NOMO-1 (cell line): ENCODE data around the gene LCN1.

Experiments used
- DNase-seq, 2 experiments: peaks; one replicate each; lab custom pipeline; 2025; ENCODE audit not compliant: unreplicated experiment in 2 of 2; lab: John Stamatoyannopoulos, UW

The LCN1 gene

DNA sequence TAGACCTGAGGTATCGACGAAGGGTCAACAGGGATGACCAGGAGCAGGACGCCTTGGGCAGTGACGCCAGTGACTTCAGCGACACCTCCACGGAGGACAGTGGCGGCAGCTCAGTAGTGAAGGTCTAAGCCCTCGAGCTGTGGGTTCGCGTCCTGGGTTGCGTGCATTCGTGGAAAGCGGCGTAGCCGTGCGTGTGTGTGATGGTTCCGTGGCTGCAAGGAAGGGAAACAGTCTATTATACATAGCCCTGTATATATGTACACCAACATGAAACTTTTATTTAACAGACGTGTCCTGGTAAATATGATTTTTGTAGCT lies 33.3 kb upstream of the LCN1 start:
- DNase-seq: no peak

DNA sequence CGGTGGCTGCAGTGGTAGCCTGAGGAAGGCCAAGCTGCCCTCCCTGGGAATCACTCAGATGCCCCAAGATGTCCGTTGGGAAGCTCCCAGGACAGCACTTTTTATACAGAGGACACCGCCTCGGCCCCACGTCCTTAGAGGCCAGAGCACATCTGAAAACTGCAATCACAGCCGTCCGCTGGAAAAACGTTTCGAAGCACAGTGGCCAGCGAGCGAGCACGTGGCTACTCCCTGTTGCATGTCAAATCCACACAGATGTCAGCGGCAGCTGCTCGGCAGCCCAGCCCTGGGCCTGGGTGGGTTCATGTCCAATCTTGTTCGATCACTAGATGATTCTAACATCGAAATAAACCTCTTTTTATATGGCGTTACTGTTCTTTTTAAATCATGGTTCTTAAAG lies 32.7 kb upstream of the LCN1 start:
- DNase-seq: no peak

GRCh38 chr9:135489188-135489906 lies 31.9 kb upstream of the LCN1 start:
- no peak for DNase-seq

DNA sequence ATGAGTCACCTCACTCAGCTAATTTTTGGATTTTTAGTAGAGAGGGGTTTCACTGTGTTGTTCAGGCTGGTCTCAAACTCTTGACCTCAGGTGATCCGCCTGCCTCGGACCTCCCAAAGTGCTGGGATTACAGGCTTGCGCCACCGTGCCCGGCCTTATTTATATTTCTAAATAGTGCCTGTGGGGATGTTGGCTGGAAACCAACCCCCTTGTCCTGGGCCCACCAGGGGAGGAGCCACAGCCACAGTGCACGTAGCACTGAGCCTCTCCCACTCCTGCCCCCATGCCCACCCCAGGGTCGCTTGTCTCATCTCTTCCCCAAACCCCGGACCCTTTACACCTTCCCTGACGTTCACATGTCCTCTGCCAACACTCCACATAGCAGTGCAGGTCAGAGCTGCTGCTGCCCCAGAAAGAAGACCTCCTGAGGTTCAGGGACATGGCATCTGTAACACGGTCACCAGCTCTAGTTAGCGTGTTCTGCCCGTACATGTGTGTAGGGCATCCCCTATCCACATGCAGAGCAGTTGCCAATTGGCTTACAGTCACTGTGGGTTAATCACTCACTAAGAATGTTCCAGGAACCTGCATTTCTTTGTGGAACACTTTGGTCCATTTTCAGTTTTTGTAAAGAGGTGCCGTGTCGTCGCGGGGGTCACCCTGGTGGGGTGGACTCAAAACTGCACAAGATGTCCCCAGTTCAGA lies 30.9 kb upstream of the LCN1 start:
- DNase-seq: no peak

- no peak for DNase-seq
Measured at GRCh38 chr9:135490980-135491464, 30.2 kb upstream of the LCN1 start.

DNA sequence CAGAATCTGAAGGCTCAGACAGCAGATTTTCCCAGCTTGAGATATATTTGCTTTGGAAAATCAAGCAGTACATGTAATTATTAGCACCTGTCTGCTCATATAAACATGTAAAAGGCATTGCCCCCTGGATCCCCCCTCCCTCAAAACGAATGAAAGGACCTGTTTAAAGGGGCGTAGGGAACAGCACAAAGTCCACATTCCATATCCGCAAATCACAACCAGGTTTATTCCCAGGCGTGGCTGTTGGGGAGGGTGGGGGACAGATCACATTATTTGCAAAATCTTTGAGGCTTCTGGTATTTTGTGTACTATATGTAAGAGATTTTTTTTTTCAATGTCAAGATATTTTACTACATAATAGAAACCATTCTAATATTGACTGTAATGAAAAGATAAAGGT lies 29.5 kb upstream of the LCN1 start:
- DNase-seq: no peak

DNA sequence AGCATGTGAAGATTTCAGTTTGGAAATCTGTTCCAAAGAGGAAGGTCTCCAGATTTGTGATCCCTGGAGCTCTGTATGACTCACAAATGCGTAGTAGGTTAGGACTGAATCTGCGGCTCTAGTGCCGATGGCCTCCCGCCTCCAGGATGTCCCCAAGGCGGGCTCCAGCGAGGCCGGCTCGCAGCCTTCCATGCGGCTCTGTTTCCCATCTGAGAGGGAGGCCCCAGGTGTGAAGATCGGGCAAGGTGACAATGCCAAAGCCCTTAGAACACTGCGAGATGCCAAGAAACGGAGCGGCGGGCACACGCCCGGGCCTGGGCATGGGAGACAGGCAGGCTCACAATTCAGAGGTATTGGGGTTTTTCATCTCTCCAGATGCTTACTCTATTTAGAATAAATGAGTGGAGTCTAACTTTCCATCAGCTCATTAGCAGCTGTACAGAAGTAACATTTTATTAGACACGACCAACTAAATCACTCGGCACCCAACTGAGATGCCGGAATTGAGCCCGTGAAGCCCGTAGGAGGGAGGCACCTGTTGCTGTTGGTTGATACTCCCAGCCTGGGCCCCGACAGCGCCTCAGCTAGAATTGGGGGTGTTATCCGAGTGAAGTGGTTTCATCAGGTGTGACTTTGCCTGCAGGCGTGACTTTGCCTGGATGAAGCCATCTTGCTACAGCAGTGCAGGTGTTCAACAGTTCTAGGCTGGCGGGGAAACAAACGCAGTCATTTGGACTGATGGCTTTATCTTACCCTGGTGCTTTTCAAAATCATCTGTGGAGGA lies 28.2 kb upstream of the LCN1 start:
- no peak for DNase-seq

DNA sequence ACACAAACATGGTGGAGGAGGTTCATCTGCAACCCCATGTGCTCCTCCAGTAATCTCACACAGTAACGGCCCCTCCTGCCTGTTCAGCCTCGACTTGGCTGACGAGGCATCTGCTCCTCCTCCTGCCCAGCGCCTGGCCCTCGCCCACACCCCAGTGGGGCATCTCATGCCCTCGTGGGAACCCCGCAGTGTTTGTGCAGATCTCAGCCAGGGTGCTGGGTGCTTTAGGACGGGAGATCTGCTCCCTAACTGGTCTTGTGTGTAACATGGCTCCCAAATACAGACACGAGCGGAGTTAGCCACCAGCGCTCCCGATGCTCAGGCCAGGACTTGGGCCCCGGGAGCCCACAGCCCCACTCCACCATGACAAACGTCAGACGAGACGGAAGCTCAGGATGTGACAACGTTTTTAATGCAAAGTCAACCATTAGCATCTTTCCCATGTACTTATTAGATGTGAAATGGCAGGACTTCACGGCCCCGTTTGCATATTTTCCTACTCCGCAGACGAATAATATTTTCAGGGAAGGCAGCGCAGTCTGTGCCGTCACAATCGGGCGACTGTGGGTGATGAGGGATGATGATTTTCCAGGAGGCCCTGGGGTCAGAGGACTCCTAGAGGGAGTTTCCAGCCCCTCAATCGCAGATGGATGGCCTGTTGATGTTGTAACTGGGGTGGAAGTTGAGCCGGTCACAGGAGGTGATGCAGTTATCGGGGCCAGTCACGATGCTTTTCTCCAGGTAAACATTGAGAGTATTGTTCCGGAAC lies 26.3 kb upstream of the LCN1 start:
- DNase-seq: no peak

DNA sequence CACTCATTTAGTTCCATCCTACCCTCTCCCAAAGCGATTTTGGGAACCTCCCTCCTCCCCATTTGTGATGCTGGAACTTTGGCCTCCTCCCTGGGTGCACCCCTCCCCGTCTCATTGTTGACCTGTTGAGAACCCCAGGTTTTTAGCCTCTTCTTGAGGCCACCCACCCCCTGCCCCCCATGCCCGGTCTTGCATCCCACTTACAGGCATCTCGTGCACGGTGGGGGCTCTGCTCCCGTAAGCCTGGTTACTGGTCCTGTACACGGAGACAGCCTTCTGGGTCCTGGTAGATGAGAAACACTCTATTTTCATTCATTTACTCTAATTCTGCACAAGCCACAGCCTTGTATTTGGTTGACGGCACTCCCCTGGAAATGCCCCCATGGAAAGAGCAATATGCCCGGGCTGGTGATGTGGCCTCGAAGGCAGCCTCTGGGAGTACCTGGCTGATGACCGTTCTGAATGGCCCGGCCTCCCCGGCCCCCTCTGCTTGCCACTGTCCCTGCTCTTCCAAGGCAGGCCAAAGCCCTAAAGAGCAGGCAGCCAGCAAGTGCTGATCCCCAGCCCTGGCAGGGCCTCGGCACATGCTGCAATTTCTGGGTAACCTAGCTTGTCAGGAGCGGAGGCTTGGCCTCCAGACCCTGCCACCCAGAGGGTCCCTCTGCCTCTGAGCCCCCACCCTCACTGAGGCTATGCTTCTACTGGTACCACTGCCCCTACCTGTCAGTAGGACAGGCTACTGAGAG lies 22.7 kb upstream of the LCN1 start:
- no peak for DNase-seq

- DNase-seq: peak; percentile 78 to 94
Measured at GRCh38 chr9:135499326-135500070, 21.7 kb upstream of the LCN1 start.

- DNase-seq: peak; percentile 62 to 70
Measured at GRCh38 chr9:135500071-135500524, 21.1 kb upstream of the LCN1 start.

DNA sequence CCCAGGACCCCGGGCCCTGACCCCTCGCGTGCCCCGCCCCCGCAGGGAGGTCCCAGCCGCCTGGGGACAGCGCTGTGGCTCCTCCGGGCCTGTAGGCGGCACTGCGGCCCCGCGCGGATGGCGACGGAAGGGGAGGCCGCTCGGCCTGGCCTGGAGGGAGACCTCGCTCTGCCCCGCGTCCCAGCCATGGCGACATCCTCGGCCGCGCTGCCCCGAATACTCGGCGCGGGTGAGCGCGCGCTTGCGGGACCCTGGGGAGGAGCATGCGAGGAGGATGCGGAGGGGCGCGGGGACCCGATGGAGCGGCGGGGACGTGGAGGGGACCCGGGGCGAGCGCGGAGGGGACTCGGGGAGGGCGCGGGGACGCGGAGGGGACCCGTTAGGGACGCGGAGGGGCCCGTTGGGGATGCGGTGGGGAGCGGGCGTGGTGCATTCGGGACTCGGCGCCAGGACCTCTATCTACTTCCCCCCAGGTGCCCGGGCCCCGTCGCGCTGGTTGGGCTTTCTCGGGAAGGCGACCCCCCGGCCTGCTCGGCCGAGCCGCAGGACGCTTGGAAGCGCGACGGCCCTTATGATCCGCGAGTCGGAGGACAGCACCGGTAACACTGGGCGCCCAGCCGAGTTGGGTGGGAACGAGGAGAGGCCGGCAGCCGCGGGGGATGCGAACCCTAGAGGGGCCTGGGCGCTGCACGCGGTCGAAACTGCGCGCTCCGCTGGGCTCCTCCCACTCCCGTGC lies 20.5 kb upstream of the LCN1 start, which contains the start of gene MRPS2:
MRPS2 (plus strand) TSS at position 158 of the 736 bp plus-strand sequence; CDS start at position 187, 29 bp downstream.
- DNase-seq: peak; percentile 90 to 93

DNA sequence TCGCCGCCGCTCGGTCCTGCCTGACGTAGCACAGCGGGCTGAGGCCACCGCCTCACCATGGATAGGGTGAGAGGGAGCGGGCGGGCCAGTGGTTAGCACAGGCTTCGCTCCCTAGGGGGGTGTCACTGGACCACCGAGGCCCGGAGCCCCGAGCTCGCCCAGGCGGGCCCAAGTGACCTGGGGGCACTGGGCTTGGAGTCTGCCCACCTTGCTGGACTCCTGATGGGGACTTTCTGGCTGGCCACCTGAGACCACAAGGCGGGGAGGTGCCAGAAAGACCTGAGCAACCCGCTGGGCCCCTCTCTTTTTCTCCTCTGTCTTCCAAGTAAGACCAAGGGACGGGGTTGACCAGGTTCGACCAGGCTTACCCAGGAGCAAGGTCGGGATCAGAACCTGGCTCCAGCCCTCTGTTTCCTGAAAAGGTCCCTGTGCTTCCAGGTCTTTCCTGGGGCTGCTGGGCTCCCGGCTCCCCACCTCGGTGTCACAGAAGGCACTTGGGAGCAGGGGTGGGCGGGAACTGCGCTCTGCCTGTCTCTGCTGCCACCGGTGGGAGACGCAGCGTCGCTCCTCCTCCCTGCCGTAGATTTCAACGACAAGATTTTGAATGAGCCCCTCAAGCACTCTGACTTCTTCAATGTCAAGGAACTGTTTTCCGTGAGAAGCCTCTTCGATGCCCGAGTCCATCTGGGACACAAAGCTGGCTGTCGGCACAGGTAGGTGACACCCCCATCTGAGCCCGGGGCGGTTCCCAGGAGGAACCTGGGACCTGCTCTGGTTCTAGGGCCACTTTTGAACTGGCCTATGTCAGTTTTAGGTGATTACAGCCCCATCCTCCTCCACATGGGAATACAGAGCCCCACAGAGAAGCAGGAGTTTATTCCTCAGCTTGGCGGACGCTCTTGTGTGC lies 19.7 kb upstream of the LCN1 start:
- no peak for DNase-seq

DNA sequence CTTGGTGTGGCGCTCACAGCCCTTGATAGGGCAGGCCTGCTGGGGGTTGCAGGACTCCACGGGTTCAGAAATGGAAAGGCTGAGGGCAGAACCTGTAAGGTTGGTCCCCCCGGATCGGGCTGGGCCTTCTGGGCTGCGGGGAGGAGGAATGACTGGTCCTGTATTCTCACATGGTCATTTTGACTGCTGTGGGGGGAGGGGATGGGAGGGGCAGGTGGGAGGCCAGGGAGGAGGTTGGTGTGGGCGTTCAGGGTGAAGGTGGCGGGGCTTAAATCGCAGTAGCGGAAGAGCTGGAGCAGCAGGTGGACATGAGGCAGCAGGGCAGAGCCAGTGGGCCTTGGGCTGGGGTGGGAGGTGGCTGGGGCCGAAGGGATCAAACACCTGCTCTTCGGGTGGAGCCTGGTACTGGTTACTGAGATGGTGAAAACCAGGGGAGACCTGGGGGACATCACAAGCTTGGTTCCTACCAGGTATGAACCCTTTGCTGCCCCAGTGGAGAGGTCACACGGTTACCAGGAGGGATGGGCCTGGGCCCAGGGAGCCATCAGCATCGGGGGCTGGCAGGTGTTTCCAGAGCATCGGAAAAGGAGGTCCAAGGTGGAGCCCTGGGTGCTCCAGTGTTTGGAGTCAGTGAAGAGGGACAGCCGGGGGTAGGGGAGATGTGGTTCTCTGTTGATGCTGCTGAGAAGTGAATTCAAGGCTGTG lies 18.9 kb upstream of the LCN1 start:
- DNase-seq: no peak

DNA sequence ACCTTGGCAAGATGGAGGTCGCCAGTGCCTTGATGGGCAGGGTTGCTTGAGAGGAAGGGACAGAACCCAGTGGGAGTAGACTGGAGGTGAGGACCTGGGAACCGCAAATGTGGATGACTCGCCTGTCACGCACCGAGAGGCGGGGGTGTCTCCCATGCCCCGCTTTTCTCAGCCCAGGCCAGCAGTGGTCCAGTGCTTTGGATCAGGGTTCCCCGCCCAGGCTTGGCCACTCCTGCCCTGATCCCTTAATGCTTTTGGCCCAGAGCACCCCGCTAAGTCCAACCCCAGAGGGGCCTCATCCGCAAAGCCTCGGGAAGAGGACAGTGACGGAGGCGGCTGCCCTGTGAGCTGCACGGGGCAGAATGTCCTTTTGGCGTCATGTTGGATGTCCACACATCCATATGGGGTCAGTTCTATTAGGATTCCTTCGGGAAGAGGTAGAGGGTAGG lies 18.3 kb upstream of the LCN1 start:
- no peak for DNase-seq

DNA sequence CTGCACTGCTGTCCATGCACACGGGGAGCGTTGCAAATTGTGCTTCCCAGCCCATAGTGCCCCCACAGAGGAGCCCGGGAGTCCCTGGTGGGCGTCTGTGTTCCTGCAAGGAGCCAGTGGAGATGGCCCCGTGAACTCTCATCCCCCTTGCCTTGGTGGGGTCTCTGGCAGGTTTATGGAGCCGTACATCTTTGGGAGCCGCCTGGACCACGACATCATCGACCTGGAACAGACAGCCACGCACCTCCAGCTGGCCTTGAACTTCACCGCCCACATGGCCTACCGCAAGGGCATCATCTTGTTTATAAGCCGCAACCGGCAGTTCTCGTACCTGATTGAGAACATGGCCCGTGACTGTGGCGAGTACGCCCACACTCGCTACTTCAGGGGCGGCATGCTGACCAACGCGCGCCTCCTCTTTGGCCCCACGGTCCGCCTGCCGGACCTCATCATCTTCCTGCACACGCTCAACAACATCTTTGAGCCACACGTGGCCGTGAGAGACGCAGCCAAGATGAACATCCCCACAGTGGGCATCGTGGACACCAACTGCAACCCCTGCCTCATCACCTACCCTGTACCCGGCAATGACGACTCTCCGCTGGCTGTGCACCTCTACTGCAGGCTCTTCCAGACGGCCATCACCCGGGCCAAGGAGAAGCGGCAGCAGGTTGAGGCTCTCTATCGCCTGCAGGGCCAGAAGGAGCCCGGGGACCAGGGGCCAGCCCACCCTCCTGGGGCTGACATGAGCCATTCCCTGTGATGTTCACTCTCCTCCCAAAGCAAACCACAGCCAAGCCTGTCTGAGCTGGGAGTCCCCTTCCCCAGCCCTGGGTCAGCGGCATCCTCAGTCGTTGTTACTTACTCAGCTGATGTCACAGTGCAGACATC lies 17.6 kb upstream of the LCN1 start:
- no peak for DNase-seq
